Gastrocnemius medialis (tissue), 4 donors: Measurements from ENCODE around the gene CIB4. TPM values are rescaled to one million over a fixed set of nuclear protein-coding genes. Genes with fewer than 3 reads are reported as not detected.

Experiments used
- ATAC-seq, 2 donors: fragments of 150-250 bp; one replicate each; pipeline ENCODE4 v1.9.1; 2016
- DNase-seq, 2 donors: peaks; one replicate each; pipeline ENCODE4 v3.0.0-alpha.2; 2019
- H3K27ac ChIP-seq, 4 donors: fragments of 200-600 bp; sonication (generic); 1 replicate in 1 of 4; 2 replicates in 3 of 4; pipeline ENCODE4 v1.5.1; 2016 to 2018; ENCODE audit warnings: mild to moderate bottlenecking in 2 of 4, moderate library complexity in 1 of 4
- H3K27me3 ChIP-seq, 3 donors: fragments of 200-600 bp; sonication (generic) in 2 of 3; 1 replicate in 1 of 3; 2 replicates in 2 of 3; pipeline versions ENCODE4 v1.5.1 to v1.6.0; 2016 to 2019; ENCODE audit warnings: mild to moderate bottlenecking in 1 of 3, moderate library complexity in 1 of 3
- H3K36me3 ChIP-seq, 2 donors: fragments of 200-600 bp; sonication (generic) in 1 of 2; one replicate each; pipeline ENCODE4 v1.5.1; 2017 to 2018
- H3K4me1 ChIP-seq, 2 donors: fragments of 200-600 bp; sonication (generic) in 1 of 2; one replicate each; pipeline ENCODE4 v1.5.1; 2016 to 2017; ENCODE audit warnings: mild to moderate bottlenecking in 2 of 2
- H3K4me3 ChIP-seq, 4 donors: fragments of 200-600 bp; sonication (generic) in 3 of 4; 1 replicate in 1 of 4; 2 replicates in 3 of 4; pipeline ENCODE4 v1.5.1; 2016 to 2019; ENCODE audit warnings: mild to moderate bottlenecking in 2 of 4
- H3K9me3 ChIP-seq, 3 donors: fragments of 200-600 bp; sonication (generic) in 2 of 3; 1 replicate in 1 of 3; 2 replicates in 2 of 3; pipeline ENCODE4 v1.5.1; 2016 to 2019
- POLR2A ChIP-seq, 2 donors: fragments of 450-650 bp; IDR thresholded peaks; one replicate each; pipeline ENCODE4 v1.6.1; 2017; ENCODE audit warnings: antibody characterized with exemption in 2 of 2, mild to moderate bottlenecking in 2 of 2, moderate library complexity in 2 of 2
- in situ Hi-C, 4 donors: fragments of 200-750 bp; cut with MboI; loops; one replicate each; pipeline versions ENCODE4 v1.15.0 to v1.8.0; 2017; ENCODE audit warnings: low sequenced_read_pairs in 4 of 4
- intact Hi-C: fragments of 100-400 bp; cut with DNase I; formaldehyde crosslinking; loops from one replicate; pipeline ENCODE4 v1.15.1; 2023; ENCODE audit warnings: low total_unique reads
- total RNA-seq, 4 donors: library from RNA; depleted of rRNA; stranded (reverse); fragments of >200 nt; gene quantifications; one replicate each; pipeline versions ENCODE4 v1.1.0 to v1.2.3, GENCODE V29; 2016
- TF ChIP-seq, protein P1 (sequence below), 5 experiments: fragments of 450-650 bp in 3 of 5; fragments of 200-600 bp in 2 of 5; sonication (generic) in 2 of 5; IDR thresholded peaks in 4 of 5; conservative IDR thresholded peaks in 1 of 5; 1 replicate in 4 of 5; 2 replicates in 1 of 5; pipeline ENCODE4 v1.5.1; 2016 to 2019; ENCODE audit warnings: antibody characterized with exemption in 5 of 5, mild to moderate bottlenecking in 3 of 5, moderate library complexity in 3 of 5

CIB4 gene
- total RNA-seq, 4 donors from 2014 or later, result not detected

DNA sequence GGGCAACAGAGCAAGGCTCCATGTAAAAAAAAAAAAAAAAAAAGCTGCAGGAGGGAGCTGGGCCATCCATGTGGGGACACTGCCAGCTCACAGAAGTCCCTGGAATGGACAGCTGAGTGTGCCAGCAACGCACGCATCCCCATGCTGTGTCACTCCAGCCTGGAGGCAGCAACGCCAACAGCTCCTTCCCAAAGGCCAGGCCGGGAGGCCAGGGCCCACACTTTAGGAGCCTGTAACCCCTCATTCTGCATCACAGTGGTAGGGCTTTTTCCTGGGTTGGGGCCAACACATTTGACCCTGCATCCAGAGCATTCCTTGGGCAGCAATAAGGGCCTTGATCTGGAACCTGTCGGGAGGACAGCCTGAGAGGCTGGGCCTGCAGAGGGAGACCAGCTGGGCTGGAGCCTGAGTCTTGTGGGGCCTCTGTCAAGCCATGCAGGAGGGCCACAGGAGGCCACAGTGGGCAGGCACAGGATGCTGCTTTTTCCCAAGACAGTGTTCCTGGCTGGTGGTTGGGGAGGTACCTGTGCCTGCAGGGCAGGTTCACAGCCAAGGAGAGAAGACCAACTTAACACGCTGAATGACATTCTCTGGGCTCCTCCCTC, 34.6 kb upstream of the CIB4 start:
- no peak for ATAC-seq
- Histone ChIP-seq H3K36me3 (no peaks in the 10 kb centered on the region), H3K9me3 (no peaks in the 10 kb centered on the region), H3K4me1 (no peaks in the 10 kb centered on the region), H3K27me3 (peaks cover 0 to 6% (median 3%) of the 10 kb centered on the region in 3 donors), H3K4me3 (no peak overlapping the region), H3K27ac (no peak overlapping the region)
- no peak for TF ChIP-seq POLR2A (IDR thresholded peaks at IDR 0.05)
- TF ChIP-seq, protein P1, sequence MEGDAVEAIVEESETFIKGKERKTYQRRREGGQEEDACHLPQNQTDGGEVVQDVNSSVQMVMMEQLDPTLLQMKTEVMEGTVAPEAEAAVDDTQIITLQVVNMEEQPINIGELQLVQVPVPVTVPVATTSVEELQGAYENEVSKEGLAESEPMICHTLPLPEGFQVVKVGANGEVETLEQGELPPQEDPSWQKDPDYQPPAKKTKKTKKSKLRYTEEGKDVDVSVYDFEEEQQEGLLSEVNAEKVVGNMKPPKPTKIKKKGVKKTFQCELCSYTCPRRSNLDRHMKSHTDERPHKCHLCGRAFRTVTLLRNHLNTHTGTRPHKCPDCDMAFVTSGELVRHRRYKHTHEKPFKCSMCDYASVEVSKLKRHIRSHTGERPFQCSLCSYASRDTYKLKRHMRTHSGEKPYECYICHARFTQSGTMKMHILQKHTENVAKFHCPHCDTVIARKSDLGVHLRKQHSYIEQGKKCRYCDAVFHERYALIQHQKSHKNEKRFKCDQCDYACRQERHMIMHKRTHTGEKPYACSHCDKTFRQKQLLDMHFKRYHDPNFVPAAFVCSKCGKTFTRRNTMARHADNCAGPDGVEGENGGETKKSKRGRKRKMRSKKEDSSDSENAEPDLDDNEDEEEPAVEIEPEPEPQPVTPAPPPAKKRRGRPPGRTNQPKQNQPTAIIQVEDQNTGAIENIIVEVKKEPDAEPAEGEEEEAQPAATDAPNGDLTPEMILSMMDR (IDR thresholded peaks at IDR 0.05 in 4 of 5, conservative IDR thresholded peaks at IDR 0.05 in 1 of 5), result no peak
- DNase-seq, result no peak
- intact Hi-C loops, result no loop called here
- in situ Hi-C loops, result no loop called here

GRCh38 chr2:26674771-26675170, 33.6 kb upstream of the CIB4 start:
- intact Hi-C loops, result no loop called here
- Histone ChIP-seq H3K9me3 (no peaks in the 10 kb centered on the region), H3K27ac (no peak overlapping the region), H3K4me1 (no peaks in the 10 kb centered on the region), H3K27me3 (peaks cover 0 to 6% (median 3%) of the 10 kb centered on the region in 3 donors), H3K36me3 (no peaks in the 10 kb centered on the region), H3K4me3 (no peak overlapping the region)
- no peak for ATAC-seq
- no peak for DNase-seq
- in situ Hi-C loops, result no loop called here
- no peak for TF ChIP-seq POLR2A (IDR thresholded peaks at IDR 0.05)
- TF ChIP-seq, protein P1 (IDR thresholded peaks at IDR 0.05 in 4 of 5, conservative IDR thresholded peaks at IDR 0.05 in 1 of 5), result no peak

- Histone ChIP-seq H3K9me3 (no peaks in the 10 kb centered on the region), H3K27ac (no peak overlapping the region), H3K36me3 (no peaks in the 10 kb centered on the region), H3K4me1 (no peaks in the 10 kb centered on the region), H3K4me3 (no peak overlapping the region), H3K27me3 (peaks cover 0 to 10% (median 3%) of the 10 kb centered on the region in 3 donors)
- TF ChIP-seq, protein P1 (IDR thresholded peaks at IDR 0.05 in 4 of 5, conservative IDR thresholded peaks at IDR 0.05 in 1 of 5), result no peak
- TF ChIP-seq POLR2A (IDR thresholded peaks at IDR 0.05), result no peak
- ATAC-seq, result no peak
- in situ Hi-C loops, result no loop called here
- intact Hi-C loops, result no loop called here
- no peak for DNase-seq
Measured at GRCh38 chr2:26674002-26674751, 33.0 kb upstream of the CIB4 start.

- Histone ChIP-seq H3K36me3 (no peaks in the 10 kb centered on the region), H3K9me3 (no peaks in the 10 kb centered on the region), H3K27me3 (peaks cover 0 to 10% (median 3%) of the 10 kb centered on the region in 3 donors), H3K4me1 (no peaks in the 10 kb centered on the region), H3K27ac (no peak overlapping the region), H3K4me3 (no peak overlapping the region)
- intact Hi-C loops, result no loop called here
- in situ Hi-C loops, result no loop called here
- TF ChIP-seq, protein P1 (IDR thresholded peaks at IDR 0.05 in 4 of 5, conservative IDR thresholded peaks at IDR 0.05 in 1 of 5), result no peak
- TF ChIP-seq POLR2A (IDR thresholded peaks at IDR 0.05), result no peak
- no peak for ATAC-seq
- no peak for DNase-seq
Measured at GRCh38 chr2:26672818-26673393, 31.7 kb upstream of the CIB4 start.
